Activated CD4-positive, CD25-positive, alpha-beta regulatory T cell treated with anti-CD3 and anti-CD28 coated beads, Interleukin-2, amount 50 U/mL, for 24 hours (primary cell): ENCODE results near the gene HERPUD2.
"Not testable (repeated sequence)": the region's sequence is repeated elsewhere in the genome, so short reads cannot be mapped to it uniquely, and the experiment has no call there.

ENCODE experiments used
- ATAC-seq, 2 donors: fragments of 150-1000 bp; cut with Tn5 transposase; one replicate each; pipeline ENCODE4 v1.10.0; 2021; ENCODE audit warnings: mild to moderate bottlenecking in 1 of 2, moderate library complexity in 1 of 2

HERPUD2 gene

DNA sequence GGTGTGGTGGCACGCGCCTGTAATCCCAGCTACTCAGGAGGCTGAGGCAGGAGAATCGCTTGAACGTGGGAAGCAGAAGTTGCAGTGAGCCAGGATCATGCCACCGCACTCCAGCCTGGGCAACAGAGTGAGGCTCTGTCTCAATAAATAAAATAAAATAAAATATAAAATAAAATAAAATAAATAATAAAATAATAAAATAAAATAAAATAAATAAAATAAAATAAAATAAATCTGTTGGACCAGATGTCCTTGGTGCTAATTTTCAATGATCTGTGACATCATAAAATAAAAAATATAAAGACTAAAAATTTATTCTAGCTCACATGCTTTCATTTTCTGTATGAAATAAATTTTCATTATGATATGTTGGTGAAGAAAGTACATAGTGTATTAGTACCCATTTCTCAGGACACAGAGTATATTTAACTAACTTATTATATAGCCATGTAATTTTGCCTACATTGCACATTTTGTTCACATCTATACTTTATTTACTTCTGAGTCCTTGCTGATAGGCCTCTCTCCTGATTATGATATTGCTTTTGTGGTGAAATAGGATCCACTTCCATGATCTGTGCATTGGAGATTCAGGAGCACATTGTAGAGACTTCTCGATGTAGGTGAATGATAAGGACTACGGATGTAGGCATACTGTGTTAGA lies 17.8 kb upstream of the HERPUD2 start:
- no peak for ATAC-seq

- no peak for ATAC-seq
These were observed 12.5 kb upstream of the HERPUD2 start for GRCh38 chr7:35707422-35707821.

DNA sequence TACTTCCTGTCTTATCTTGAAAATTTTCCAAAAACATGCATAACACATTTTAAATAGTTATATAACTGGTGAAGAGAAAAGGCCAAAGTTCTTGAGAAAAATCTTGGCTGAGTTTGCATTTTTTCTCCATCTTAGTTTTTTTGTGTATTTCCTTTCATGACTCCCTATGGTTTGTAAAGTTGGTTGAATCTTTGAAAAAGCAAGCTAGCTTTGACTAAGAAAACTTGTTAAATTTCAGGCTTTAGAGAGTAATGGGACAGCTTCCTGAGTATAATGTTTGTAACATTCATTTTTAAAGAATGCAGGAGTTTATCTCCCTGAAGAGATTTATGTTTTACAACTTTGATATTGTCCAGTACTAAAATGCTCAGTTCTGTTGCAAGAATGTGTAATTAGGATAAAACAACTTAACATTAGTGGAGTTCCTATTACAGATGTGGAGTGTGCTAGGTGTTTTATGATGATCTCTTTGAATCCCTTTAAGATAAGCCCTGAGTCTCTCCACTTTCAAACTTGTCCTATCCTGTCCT lies 11.1 kb upstream of the HERPUD2 start:
- no peak for ATAC-seq

DNA sequence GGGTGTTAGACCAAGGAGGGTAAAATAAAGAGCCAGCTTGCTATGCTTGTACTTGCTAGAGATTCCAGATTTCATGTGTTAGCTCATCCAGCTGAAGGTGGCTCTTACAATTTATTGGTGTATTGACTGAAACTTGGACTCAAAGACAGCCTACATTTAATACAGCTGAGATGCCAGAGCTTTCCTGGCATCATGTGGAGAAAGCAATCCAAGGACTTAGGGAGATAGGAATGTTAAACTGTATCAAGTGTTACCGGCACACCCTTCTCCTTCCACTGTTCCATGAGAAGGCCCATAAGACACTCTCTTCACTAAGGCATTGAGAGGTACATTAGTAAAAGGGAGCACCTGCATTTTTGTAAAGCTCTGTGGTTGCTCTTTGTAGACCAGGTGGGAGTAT lies 9.3 kb upstream of the HERPUD2 start:
- ATAC-seq: no peak

GRCh38 chr7:35702541-35702940 lies 7.6 kb upstream of the HERPUD2 start:
- no peak for ATAC-seq

GRCh38 chr7:35701287-35701900 lies 6.5 kb upstream of the HERPUD2 start:
- peak; percentile 32 to 64 for ATAC-seq

GRCh38 chr7:35700865-35701264 lies 5.9 kb upstream of the HERPUD2 start:
- no peak for ATAC-seq

GRCh38 chr7:35700333-35700732 lies 5.4 kb upstream of the HERPUD2 start:
- ATAC-seq: peak; percentile 23 to 42

GRCh38 chr7:35699796-35700305 lies 4.9 kb upstream of the HERPUD2 start:
- ATAC-seq: no peak

- not testable (repeated sequence) for ATAC-seq
These were observed 3.4 kb upstream of the HERPUD2 start for GRCh38 chr7:35698382-35698781.

- ATAC-seq: no peak
These were observed 2.7 kb upstream of the HERPUD2 start for GRCh38 chr7:35697414-35698175.

DNA sequence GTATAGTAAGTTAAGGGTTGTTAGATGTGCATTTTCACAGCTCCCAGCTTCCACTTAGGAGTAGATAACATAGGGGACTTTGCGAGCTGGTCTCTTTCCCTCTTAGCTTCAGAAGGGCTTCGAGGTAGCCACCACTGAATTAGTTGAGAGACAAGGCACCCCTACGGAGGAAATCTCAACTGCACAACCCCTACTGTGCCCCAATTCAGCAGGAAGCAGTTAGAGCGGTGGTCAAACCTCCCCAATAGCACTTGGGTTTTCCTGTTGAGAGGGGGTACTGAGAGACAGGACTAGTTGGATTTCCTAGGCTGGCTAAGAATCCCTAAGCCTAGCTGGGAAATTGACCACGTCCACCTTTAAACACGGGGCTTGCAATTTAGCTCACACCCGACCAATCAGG lies 1.1 kb upstream of the HERPUD2 start:
- ATAC-seq: no peak

DNA sequence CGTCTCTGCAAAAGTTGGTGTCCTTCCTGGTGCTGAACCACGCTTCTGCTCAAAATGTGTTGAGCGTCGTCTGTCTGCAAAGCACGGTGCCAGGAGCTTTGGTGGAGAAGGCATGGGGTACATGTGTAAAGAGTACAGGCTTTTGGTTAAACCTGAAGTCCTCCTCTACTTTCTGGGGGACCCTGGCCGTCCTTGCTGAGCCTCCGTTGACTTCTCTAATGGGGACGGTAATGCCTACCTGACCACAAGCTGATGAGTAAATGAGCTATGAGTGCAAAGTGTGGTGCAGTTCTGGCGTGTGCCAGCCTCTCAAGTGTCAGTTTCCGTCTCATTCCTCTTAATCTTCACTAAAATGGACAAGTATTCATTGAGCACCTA lies 527 bp upstream of the HERPUD2 start:
- ATAC-seq: peak; percentile 49 to 57

GRCh38 chr7:35694161-35694783 lies 663 bp downstream of the HERPUD2 start:
- ATAC-seq: no peak

- ATAC-seq: peak; percentile 22 to 28
These were observed 3.1 kb downstream of the HERPUD2 start for GRCh38 chr7:35691827-35692307.

DNA sequence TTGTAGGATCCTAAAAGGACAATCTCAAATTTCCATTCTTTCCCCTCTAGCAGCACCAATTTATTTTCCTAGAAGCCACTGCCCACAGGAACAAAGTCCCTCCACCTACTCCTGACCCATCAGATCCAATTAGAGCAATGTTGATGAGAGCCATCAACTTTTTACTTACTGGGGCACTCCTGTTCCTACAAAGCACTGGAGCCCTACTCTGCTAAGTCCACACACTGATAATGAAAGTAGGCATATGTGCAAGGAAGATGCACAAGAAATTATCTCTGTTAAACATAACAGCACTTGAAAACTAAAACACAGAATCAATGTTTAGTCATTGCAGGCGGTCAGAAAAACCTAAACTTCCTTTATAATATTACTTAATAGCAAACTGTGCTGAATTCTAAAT lies 3.6 kb downstream of the HERPUD2 start:
- peak in 1 of 2 donors; percentile 11 for ATAC-seq

DNA sequence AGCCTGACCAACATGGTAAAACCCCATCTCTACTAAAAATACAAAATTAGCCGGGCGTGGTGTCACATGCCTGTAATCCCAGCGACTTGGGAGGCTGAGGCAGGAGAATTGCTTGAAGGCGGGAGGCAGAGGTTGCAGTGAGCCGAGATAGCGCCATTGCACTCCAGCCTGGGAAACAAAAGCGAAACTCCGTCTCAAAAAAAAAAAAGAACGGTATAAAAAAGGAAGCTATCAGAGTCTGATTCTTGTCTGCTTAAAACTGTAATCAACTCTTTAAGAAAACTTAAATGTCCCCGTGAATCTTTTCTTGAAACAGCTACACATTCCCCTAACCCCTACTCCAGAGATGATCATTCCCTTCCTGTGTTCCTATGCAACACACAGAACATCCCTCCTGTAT lies 4.3 kb downstream of the HERPUD2 start:
- ATAC-seq: not testable (repeated sequence)

DNA sequence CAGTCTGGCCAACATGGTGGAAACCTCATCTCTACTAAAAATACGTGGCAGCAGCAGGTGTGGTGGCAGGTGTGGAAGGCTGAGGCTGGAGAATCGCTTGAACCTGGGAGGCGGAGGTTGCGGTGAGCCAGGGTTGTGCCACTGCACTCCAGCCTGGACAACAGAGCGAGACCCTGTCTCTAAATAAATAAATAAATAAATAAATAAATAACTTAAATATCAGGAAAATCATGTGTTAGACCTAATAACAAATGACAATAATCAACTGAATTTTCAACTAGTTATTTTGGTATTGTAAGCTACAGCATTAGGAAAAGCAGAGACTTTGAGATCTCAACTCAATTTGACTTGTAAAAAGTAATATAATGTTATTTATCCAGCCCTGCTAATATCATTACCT lies 9.2 kb downstream of the HERPUD2 start:
- ATAC-seq: no peak

- ATAC-seq: peak; percentile 57 to 64
These were observed 13.5 kb downstream of the HERPUD2 start for GRCh38 chr7:35681231-35682029.

GRCh38 chr7:35680403-35681013 lies 14.4 kb downstream of the HERPUD2 start:
- ATAC-seq: peak; percentile 79 to 85

DNA sequence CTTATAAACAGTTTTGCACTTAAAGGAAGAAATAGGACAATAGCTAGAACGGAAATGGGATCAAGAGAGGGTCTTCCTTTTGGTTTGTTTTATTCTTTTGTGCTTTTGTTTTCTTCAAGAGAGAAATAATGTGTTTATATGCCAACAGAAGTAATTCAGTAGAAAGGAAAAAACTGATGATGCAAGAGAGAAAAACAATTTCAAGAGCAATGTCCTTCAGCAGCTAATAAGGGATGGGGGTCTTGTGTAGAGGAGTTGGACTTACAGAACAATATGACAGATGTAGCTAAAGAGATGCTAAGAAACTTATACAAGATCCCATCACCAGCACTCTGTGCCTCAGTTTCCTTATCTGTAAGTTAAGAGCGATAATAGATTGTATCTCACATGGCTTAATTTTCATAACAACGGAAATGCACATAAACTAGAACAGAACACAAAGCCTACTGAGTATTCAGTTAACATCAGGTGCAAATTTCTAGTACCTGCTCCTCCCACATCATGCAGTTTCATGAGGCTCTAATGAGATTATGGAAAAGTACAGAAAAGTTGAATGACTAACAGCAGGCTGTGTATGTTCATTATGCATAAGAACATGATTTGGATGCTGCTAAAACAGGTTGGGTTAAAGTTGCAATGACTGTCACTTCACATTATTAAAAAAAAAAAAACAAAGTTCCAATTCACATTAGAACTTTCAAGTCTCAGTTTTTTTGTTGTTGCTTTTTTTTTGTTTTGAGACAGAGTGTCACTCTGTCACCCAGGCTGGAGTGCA lies 17.2 kb downstream of the HERPUD2 start:
- peak; percentile 48 to 51 for ATAC-seq
